Keratinocyte (primary cell): ENCODE data around the gene CCND3. TPM values are rescaled to one million over a fixed set of nuclear protein-coding genes. Genes with fewer than 3 reads are reported as not detected.

Source experiments
- DNase-seq: peaks from one replicate; pipeline ENCODE4 v3.0.0-alpha.2; 2011; ENCODE audit warnings: low read depth, missing footprints, low spot score
- FAIRE-seq: peaks from 2 replicates; lab custom pipeline; 2011; peaks lifted over from hg19 to GRCh38; lab: Jason Lieb, UNC
- H2AFZ ChIP-seq: 2 replicates; pipeline ENCODE4 v1.6.0; 2012; ENCODE audit warnings: low read length, control low read depth, inconsistent platforms; ENCODE audit not compliant: control insufficient read depth
- H3K27ac ChIP-seq: 2 replicates; pipeline ENCODE4 v1.5.1; 2011; ENCODE audit warnings: low read length; ENCODE audit not compliant: control insufficient read depth, insufficient read depth
- H3K27me3 ChIP-seq: 3 replicates; pipeline ENCODE4 v1.6.0; 2011; ENCODE audit warnings: low read length; ENCODE audit not compliant: control insufficient read depth, insufficient read depth; ENCODE audit errors: extremely low read depth
- H3K36me3 ChIP-seq, 2 experiments: 2 replicates in 1 of 2; 3 replicates in 1 of 2; pipeline ENCODE4 v1.5.1; 2011; ENCODE audit warnings: low read length in 2 of 2, mild to moderate bottlenecking in 1 of 2; ENCODE audit not compliant: control insufficient read depth in 2 of 2, insufficient read depth in 2 of 2; ENCODE audit errors: extremely low read depth in 1 of 2
- H3K4me1 ChIP-seq: 3 replicates; pipeline ENCODE4 v1.5.1; 2011; ENCODE audit warnings: low read length; ENCODE audit not compliant: control insufficient read depth, insufficient read depth; ENCODE audit errors: extremely low read depth
- H3K4me2 ChIP-seq: 3 replicates; pipeline ENCODE4 v1.6.0; 2011; ENCODE audit warnings: low read depth, low read length; ENCODE audit not compliant: control insufficient read depth, insufficient read depth; ENCODE audit errors: extremely low read depth
- H3K4me3 ChIP-seq, 3 experiments: fragments of 200-600 bp in 1 of 3; sonication (generic) in 1 of 3; 2 replicates in 2 of 3; 3 replicates in 1 of 3; pipeline ENCODE4 v1.5.1; 2011 to 2016; ENCODE audit warnings: low read length in 3 of 3, mild to moderate bottlenecking in 3 of 3, control low read depth in 2 of 3, inconsistent platforms in 1 of 3, low read depth in 1 of 3, mixed read lengths in 1 of 3, mixed run types in 1 of 3, moderate library complexity in 1 of 3; ENCODE audit not compliant: control insufficient read depth in 2 of 3, insufficient read depth in 2 of 3; ENCODE audit errors: extremely low read depth in 1 of 3
- H3K79me2 ChIP-seq: 2 replicates; pipeline ENCODE4 v1.6.0; 2012; ENCODE audit warnings: low read length; ENCODE audit not compliant: control insufficient read depth, insufficient read depth
- H3K9ac ChIP-seq: 3 replicates; pipeline ENCODE4 v1.6.0; 2011; ENCODE audit warnings: low read length; ENCODE audit not compliant: control insufficient read depth, insufficient read depth; ENCODE audit errors: extremely low read depth
- H3K9me1 ChIP-seq: 3 replicates; pipeline ENCODE4 v1.6.0; 2011; ENCODE audit warnings: low read length; ENCODE audit not compliant: control insufficient read depth, insufficient read depth; ENCODE audit errors: extremely low read depth
- H3K9me3 ChIP-seq: 2 replicates; pipeline ENCODE4 v1.5.1; 2012; ENCODE audit warnings: low read depth, low read length; ENCODE audit not compliant: control insufficient read depth
- H4K20me1 ChIP-seq: 3 replicates; pipeline ENCODE4 v1.6.0; 2011; ENCODE audit warnings: low read length; ENCODE audit not compliant: control insufficient read depth, insufficient read depth; ENCODE audit errors: extremely low read depth
- EZH2 ChIP-seq: IDR thresholded peaks from one replicate; pipeline ENCODE4 v1.6.1; 2012; ENCODE audit warnings: inconsistent platforms, mild to moderate bottlenecking, low read length, moderate library complexity
- dilution Hi-C: fragments of 300-500 bp; cut with MboI; formaldehyde crosslinking; loops from one replicate; pipeline ENCODE4 v1.7.0; 2020; ENCODE audit warnings: low sequenced_read_pairs; ENCODE audit not compliant: extremely low pct_ligation_motif_present
- polyA plus RNA-seq, 5 experiments: library from polyadenylated mRNA; depleted of rRNA in 3 of 5; stranded (reverse) in 3 of 5; stranded (forward) in 1 of 5; unstranded in 1 of 5; fragments of >200 nt; gene quantifications; 1 replicate in 1 of 5; 2 replicates in 3 of 5; 3 replicates in 1 of 5; pipeline versions ENCODE4 v1.2.1 to v1.2.3, GENCODE V29; 2011 to 2012; ENCODE audit warnings: missing spikeins in 2 of 5, low read depth in 1 of 5, low replicate concordance in 1 of 5
- TF ChIP-seq, protein P1 (sequence below), 3 experiments: IDR thresholded peaks in 1 of 3; conservative IDR thresholded peaks in 1 of 3; optimal IDR thresholded peaks in 1 of 3; 2 replicates in 2 of 3; 3 replicates in 1 of 3; pipeline versions ENCODE3 to v1.5.1; 2011; ENCODE audit warnings: low read length in 3 of 3, mild to moderate bottlenecking in 3 of 3, moderate library complexity in 2 of 3, control low read depth in 1 of 3, inconsistent platforms in 1 of 3; ENCODE audit not compliant: insufficient read depth in 2 of 3; ENCODE audit errors: extremely low read depth in 1 of 3

Gene CCND3
- polyA plus RNA-seq, 1 donor (not counting 4 experiments of a cell fraction or from before 2014, with no cell fraction given) = 37.3 TPM

- no peak overlapping the region for H3K4me2 ChIP-seq
- no peaks in the 10 kb centered on the region for H3K9me3 ChIP-seq
- H3K36me3 ChIP-seq = peaks cover 17 to 30% of the 10 kb centered on the region in 2 experiments
- peaks cover 19% of the 10 kb centered on the region for H3K4me1 ChIP-seq
- TF ChIP-seq, protein P1, sequence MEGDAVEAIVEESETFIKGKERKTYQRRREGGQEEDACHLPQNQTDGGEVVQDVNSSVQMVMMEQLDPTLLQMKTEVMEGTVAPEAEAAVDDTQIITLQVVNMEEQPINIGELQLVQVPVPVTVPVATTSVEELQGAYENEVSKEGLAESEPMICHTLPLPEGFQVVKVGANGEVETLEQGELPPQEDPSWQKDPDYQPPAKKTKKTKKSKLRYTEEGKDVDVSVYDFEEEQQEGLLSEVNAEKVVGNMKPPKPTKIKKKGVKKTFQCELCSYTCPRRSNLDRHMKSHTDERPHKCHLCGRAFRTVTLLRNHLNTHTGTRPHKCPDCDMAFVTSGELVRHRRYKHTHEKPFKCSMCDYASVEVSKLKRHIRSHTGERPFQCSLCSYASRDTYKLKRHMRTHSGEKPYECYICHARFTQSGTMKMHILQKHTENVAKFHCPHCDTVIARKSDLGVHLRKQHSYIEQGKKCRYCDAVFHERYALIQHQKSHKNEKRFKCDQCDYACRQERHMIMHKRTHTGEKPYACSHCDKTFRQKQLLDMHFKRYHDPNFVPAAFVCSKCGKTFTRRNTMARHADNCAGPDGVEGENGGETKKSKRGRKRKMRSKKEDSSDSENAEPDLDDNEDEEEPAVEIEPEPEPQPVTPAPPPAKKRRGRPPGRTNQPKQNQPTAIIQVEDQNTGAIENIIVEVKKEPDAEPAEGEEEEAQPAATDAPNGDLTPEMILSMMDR (optimal IDR thresholded peaks at IDR 0.05 in 1 of 3, IDR thresholded peaks at IDR 0.05 in 1 of 3, conservative IDR thresholded peaks at IDR 0.05 in 1 of 3; ENCODE audit: extremely low read depth in 1 of 3, insufficient read depth in 2 of 3, low read length in 3 of 3) = no peak
- TF ChIP-seq EZH2 = no peak
- no peak overlapping the region for H3K9ac ChIP-seq
- dilution Hi-C loops = no loop called here
- H3K27me3 ChIP-seq = no peaks in the 10 kb centered on the region
- no peak overlapping the region for H3K27ac ChIP-seq
- no peak for FAIRE-seq
- no peak overlapping the region for H2AFZ ChIP-seq
- H3K79me2 ChIP-seq = peaks cover 32% of the 10 kb centered on the region
- no peak for DNase-seq
- H3K9me1 ChIP-seq = peaks cover 4% of the 10 kb centered on the region
- no peaks in the 10 kb centered on the region for H4K20me1 ChIP-seq
- no peak overlapping the region for H3K4me3 ChIP-seq
Observed at GRCh38 chr6:41914343-41914742, 27.3 kb downstream of the CCND3 start.

DNA sequence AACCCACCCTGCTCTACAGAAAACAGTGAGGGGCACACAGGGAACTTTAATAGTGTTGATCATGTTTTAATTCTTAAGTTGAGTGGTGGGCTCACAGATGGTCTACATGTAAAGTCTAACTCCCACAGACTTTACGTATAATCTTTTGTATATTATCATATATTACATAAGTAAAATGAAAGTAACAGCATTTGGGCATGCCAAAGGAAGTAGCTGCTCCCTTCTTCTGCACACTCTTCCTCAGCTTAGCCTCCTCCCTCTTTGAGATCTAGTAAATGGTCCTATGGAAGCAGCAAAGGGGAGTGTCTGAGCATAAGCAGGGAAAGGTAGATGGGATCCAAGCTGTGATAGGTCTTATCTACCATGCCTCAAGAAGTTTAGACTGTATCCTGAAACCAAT, 31.9 kb downstream of the CCND3 start:
- H3K27ac ChIP-seq = no peak overlapping the region
- no peak overlapping the region for H3K4me3 ChIP-seq
- H3K79me2 ChIP-seq = peaks cover 18% of the 10 kb centered on the region
- no peaks in the 10 kb centered on the region for H4K20me1 ChIP-seq
- H3K9me1 ChIP-seq = no peaks in the 10 kb centered on the region
- dilution Hi-C loops = no loop called here
- DNase-seq (no peak), FAIRE-seq (no peak)
- H3K9ac ChIP-seq = no peak overlapping the region
- H3K4me1 ChIP-seq = no peaks in the 10 kb centered on the region
- H2AFZ ChIP-seq = no peak overlapping the region
- H3K4me2 ChIP-seq = no peak overlapping the region
- peaks cover 35 to 37% of the 10 kb centered on the region in 2 experiments for H3K36me3 ChIP-seq
- no peaks in the 10 kb centered on the region for H3K27me3 ChIP-seq
- H3K9me3 ChIP-seq = no peaks in the 10 kb centered on the region
- TF ChIP-seq EZH2 = no peak
- TF ChIP-seq, protein P1 (optimal IDR thresholded peaks at IDR 0.05 in 1 of 3, IDR thresholded peaks at IDR 0.05 in 1 of 3, conservative IDR thresholded peaks at IDR 0.05 in 1 of 3; ENCODE audit: extremely low read depth in 1 of 3, insufficient read depth in 2 of 3, low read length in 3 of 3) = no peak
